Measurements from ENCODE around the gene AQP3. TPM values are rescaled to one million over a fixed set of nuclear protein-coding genes. Genes with fewer than 3 reads are reported as not detected.
A peak's percentile ranks its signal among the peaks of the same experiment; 100 is the strongest.

The AQP3 gene
- total and polyA plus RNA-seq, 9 of the 15 experiments (the other 6 are each of a cell fraction or from before 2014, with no cell fraction given): 4.2 to 31.5 (median 17.6) TPM

DNA sequence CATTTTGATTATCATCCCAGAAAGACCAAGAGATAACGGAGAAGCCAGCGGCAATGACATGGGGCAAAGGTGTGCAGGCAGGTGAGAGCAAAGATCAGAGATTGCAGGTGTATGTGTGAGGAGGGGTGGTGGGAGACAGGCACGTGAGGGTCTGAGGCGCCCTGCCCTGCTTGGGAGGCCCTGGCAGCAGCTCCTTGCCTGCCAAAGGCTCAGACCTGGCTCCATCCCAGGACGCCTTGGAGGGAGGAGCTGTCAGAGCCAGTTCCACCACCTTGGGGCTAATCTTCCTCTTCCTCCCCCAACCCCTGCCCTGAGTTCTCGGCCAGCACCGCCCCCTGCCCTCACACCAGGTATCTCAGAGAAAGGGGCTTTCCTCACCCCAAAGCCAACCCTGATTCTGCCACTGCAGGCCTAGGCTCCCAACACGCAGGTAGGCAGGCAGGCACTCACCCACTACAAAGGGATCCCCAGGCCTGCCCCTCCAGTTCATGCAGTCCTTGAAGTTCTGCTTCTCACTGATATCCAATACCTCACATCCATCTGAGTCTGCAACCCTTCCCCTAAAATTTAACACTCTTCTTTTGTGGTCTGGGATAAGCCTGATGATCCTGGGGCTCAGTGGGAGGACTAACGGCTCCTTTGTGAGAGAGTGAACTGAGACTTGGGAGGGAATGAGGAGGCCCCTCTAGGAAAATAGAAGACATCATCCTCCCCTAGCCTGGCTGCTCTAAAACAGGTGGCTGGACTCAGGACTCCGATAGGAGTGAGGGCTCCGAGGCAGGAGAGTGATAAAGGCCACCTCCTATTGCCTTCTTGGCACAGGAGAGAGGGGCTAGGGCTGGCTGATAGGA is 1.8 kb downstream of the AQP3 start:
- Histone ChIP-seq H3K9me1 (ENCODE audit: control insufficient read depth, insufficient read depth, low read length) (no peaks in the 10 kb centered on the region), H4K20me1 (replicated peaks; ENCODE audit: control insufficient read depth, insufficient read depth, low read length) (no peaks in the 10 kb centered on the region), H3K4me3 (peak overlapping the region; percentile 47; the same call in 1 of the 2 replicates), H3K9me3 (replicated peaks; ENCODE audit: control insufficient read depth, insufficient read depth, low read depth, low read length) (no peaks in the 10 kb centered on the region), H3K27ac (ENCODE audit: extremely low read depth, low read depth, low read length) (peak overlapping the region; percentile 80), H3K9ac (ENCODE audit: insufficient read depth in 1 of 2, low read depth in 2 of 2, low read length in 2 of 2) (peak overlapping the region; percentile 53 to 85), H3K79me2 (ENCODE audit: control insufficient read depth, insufficient read depth, low read length) (peaks cover 20% of the 10 kb centered on the region), H3K4me1 (replicated peaks in 1 of 2; ENCODE audit: control insufficient read depth in 2 of 2, insufficient read depth in 2 of 2, low read length in 2 of 2) (peaks cover 33 to 52% of the 10 kb centered on the region in 2 experiments), H2AFZ (ENCODE audit: low read depth, low read length) (no peak overlapping the region), H3K4me2 (ENCODE audit: insufficient read depth, low read length) (peak overlapping the region; percentile 89), H3K36me3 (ENCODE audit: control insufficient read depth, insufficient read depth, low read length) (peaks cover 12% of the 10 kb centered on the region; the same call in 1 of the 3 replicates), H3K27me3 (ENCODE audit: control insufficient read depth in 2 of 2, insufficient read depth in 2 of 2, low read length in 2 of 2) (no peaks in the 10 kb centered on the region)
- in situ Hi-C loops (cut with MboI) (no loop called here), intact Hi-C loops (cut with micrococcal nuclease) (loop anchor here (2.0 kb wide), 2 partner anchors 43 to 71 kb away; partner anchors contain the start of gene AQP7)
- no TSS peak for BruUV-seq (replicated peaks)
- WGBS (ENCODE audit: insufficient coverage, low coverage, missing lambda C conversion rate): 14% methylated on average over 9 of the region's 11 CpGs
- CTCF ChIA-PET (ENCODE audit: low intra/inter-chr PET ratio): no interaction called here
- FAIRE-seq: no peak
- POLR2A ChIA-PET: no interaction called here
- DNase-seq (ENCODE audit: extremely low read depth in 1 of 4, low spot score in 3 of 4): peak; percentile 61 to 80 (median 74)
- ATAC-seq: peak; percentile 30
- TF ChIP-seq TEAD4 (IDR thresholded peaks at IDR 0.05; ENCODE audit: low read length): peak; percentile 36
- no peak for TF ChIP-seq TEAD4 (CRISPR knock-in tag; IDR thresholded peaks at IDR 0.05; ENCODE audit: borderline replicate concordance)
- TF ChIP-seq E2F3 (CRISPR knock-in tag; IDR thresholded peaks at IDR 0.05): no peak
- peak; percentile 42; the same call in 1 of the 2 replicates for TF ChIP-seq TCF3 (CRISPR knock-in tag; IDR thresholded peaks at IDR 0.05)
- no peak for TF ChIP-seq CBX2 (IDR thresholded peaks at IDR 0.05; ENCODE audit: insufficient read depth, low read length, poor library complexity, severe bottlenecking)
- TF ChIP-seq CBFA2T2 (conservative IDR thresholded peaks at IDR 0.05): peak; percentile 68
- TF ChIP-seq, protein P1, sequence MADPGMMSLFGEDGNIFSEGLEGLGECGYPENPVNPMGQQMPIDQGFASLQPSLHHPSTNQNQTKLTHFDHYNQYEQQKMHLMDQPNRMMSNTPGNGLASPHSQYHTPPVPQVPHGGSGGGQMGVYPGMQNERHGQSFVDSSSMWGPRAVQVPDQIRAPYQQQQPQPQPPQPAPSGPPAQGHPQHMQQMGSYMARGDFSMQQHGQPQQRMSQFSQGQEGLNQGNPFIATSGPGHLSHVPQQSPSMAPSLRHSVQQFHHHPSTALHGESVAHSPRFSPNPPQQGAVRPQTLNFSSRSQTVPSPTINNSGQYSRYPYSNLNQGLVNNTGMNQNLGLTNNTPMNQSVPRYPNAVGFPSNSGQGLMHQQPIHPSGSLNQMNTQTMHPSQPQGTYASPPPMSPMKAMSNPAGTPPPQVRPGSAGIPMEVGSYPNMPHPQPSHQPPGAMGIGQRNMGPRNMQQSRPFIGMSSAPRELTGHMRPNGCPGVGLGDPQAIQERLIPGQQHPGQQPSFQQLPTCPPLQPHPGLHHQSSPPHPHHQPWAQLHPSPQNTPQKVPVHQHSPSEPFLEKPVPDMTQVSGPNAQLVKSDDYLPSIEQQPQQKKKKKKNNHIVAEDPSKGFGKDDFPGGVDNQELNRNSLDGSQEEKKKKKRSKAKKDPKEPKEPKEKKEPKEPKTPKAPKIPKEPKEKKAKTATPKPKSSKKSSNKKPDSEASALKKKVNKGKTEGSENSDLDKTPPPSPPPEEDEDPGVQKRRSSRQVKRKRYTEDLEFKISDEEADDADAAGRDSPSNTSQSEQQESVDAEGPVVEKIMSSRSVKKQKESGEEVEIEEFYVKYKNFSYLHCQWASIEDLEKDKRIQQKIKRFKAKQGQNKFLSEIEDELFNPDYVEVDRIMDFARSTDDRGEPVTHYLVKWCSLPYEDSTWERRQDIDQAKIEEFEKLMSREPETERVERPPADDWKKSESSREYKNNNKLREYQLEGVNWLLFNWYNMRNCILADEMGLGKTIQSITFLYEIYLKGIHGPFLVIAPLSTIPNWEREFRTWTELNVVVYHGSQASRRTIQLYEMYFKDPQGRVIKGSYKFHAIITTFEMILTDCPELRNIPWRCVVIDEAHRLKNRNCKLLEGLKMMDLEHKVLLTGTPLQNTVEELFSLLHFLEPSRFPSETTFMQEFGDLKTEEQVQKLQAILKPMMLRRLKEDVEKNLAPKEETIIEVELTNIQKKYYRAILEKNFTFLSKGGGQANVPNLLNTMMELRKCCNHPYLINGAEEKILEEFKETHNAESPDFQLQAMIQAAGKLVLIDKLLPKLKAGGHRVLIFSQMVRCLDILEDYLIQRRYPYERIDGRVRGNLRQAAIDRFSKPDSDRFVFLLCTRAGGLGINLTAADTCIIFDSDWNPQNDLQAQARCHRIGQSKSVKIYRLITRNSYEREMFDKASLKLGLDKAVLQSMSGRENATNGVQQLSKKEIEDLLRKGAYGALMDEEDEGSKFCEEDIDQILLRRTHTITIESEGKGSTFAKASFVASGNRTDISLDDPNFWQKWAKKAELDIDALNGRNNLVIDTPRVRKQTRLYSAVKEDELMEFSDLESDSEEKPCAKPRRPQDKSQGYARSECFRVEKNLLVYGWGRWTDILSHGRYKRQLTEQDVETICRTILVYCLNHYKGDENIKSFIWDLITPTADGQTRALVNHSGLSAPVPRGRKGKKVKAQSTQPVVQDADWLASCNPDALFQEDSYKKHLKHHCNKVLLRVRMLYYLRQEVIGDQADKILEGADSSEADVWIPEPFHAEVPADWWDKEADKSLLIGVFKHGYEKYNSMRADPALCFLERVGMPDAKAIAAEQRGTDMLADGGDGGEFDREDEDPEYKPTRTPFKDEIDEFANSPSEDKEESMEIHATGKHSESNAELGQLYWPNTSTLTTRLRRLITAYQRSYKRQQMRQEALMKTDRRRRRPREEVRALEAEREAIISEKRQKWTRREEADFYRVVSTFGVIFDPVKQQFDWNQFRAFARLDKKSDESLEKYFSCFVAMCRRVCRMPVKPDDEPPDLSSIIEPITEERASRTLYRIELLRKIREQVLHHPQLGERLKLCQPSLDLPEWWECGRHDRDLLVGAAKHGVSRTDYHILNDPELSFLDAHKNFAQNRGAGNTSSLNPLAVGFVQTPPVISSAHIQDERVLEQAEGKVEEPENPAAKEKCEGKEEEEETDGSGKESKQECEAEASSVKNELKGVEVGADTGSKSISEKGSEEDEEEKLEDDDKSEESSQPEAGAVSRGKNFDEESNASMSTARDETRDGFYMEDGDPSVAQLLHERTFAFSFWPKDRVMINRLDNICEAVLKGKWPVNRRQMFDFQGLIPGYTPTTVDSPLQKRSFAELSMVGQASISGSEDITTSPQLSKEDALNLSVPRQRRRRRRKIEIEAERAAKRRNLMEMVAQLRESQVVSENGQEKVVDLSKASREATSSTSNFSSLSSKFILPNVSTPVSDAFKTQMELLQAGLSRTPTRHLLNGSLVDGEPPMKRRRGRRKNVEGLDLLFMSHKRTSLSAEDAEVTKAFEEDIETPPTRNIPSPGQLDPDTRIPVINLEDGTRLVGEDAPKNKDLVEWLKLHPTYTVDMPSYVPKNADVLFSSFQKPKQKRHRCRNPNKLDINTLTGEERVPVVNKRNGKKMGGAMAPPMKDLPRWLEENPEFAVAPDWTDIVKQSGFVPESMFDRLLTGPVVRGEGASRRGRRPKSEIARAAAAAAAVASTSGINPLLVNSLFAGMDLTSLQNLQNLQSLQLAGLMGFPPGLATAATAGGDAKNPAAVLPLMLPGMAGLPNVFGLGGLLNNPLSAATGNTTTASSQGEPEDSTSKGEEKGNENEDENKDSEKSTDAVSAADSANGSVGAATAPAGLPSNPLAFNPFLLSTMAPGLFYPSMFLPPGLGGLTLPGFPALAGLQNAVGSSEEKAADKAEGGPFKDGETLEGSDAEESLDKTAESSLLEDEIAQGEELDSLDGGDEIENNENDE (IDR thresholded peaks at IDR 0.05; ENCODE audit: low read depth, low read length): no peak
- peak; percentile 60; the same call in 1 of the 2 replicates for TF ChIP-seq ARID1B (IDR thresholded peaks at IDR 0.05)
- TF ChIP-seq USF1 (CRISPR knock-in tag; IDR thresholded peaks at IDR 0.05): no peak
- TF ChIP-seq NFIC (IDR thresholded peaks at IDR 0.05): peak; percentile 50; the same call in 1 of the 2 replicates

Data from K562 (cell line).